GM12878 (cell line): ENCODE measurements around the gene KRTAP10-2. TPM values are rescaled to one million over a fixed set of nuclear protein-coding genes. Genes with fewer than 3 reads are reported as not detected.

Experiments
- ATAC-seq: fragments of 200-7000 bp; cut with Tn5 transposase; 3 replicates; pipeline ENCODE4 v1.9.1; 2020; ENCODE audit warnings: mild to moderate bottlenecking, moderate library complexity
- BruUV-seq: library from RNA; stranded (reverse); fragments of 400-500 nt; replicated peaks from 2 replicates; lab custom pipeline; 2021; lab: Mats Ljungman, UMichigan
- CTCF ChIA-PET: fragments of 300-600 bp; sonication (Branson Sonifier 250); formaldehyde crosslinking; extraction: SDS; loops from one replicate; lab custom pipeline; 2021; ENCODE audit warnings: inconsistent platforms; lab: Yijun Ruan, JAX
- POLR2A ChIA-PET: fragments of 350-600 bp; formaldehyde crosslinking; extraction: SDS; loops from one replicate; lab custom pipeline; 2021; ENCODE audit warnings: inconsistent platforms; lab: Charles Lee
- RAD21 ChIA-PET: fragments of 300-600 bp; sonication (Branson Sonifier 250); formaldehyde crosslinking; loops from one replicate; lab custom pipeline; 2023; ENCODE audit warnings: antibody characterized with exemption; ENCODE audit not compliant: unreplicated experiment; lab: Charles Lee
- SMC1A ChIA-PET: fragments of 300-600 bp; sonication (Branson Sonifier 250); formaldehyde crosslinking; loops from one replicate; lab custom pipeline; 2023; ENCODE audit not compliant: unreplicated experiment, uncharacterized antibody; lab: Charles Lee
- DNase-seq: peaks from one replicate; pipeline ENCODE4 v3.0.0-alpha.2; 2011; ENCODE audit warnings: low read depth, low spot score
- FAIRE-seq: peaks from 3 replicates; lab custom pipeline; 2011; peaks lifted over from hg19 to GRCh38; lab: Jason Lieb, UNC
- H2AFZ ChIP-seq: 2 replicates; pipeline ENCODE4 v1.6.0; 2011; ENCODE audit warnings: low read depth, low read length, control low read depth; ENCODE audit not compliant: control insufficient read depth
- H3K27ac ChIP-seq: 2 replicates; pipeline ENCODE4 v1.5.1; 2011; ENCODE audit warnings: control low read depth; ENCODE audit not compliant: control insufficient read depth, insufficient read depth
- H3K27me3 ChIP-seq, 2 experiments: replicated peaks in 1 of 2; 2 replicates each; pipeline versions ENCODE4 v1.6.0 to v1.6.1; 2011; ENCODE audit warnings: low read length in 1 of 2; ENCODE audit not compliant: control insufficient read depth in 2 of 2, insufficient read depth in 2 of 2
- H3K36me3 ChIP-seq, 2 experiments: 2 replicates each; pipeline ENCODE4 v1.5.1; 2011; ENCODE audit warnings: low read length in 1 of 2; ENCODE audit not compliant: control insufficient read depth in 2 of 2, insufficient read depth in 2 of 2
- H3K4me1 ChIP-seq: 2 replicates; pipeline ENCODE4 v1.6.1; 2011; ENCODE audit warnings: mild to moderate bottlenecking, low read length, moderate library complexity, mixed read lengths; ENCODE audit not compliant: control insufficient read depth, insufficient read depth
- H3K4me2 ChIP-seq: 2 replicates; pipeline ENCODE4 v1.6.0; 2011; ENCODE audit warnings: control low read depth; ENCODE audit not compliant: control insufficient read depth, insufficient read depth
- H3K4me3 ChIP-seq: fragments of 200-600 bp; sonication (generic); 2 replicates; pipeline ENCODE4 v1.5.1; 2016
- H3K79me2 ChIP-seq: 2 replicates; pipeline ENCODE4 v1.6.0; 2011; ENCODE audit warnings: low read length; ENCODE audit not compliant: control insufficient read depth, insufficient read depth
- H3K9ac ChIP-seq: 2 replicates; pipeline ENCODE4 v1.8.0; 2011; ENCODE audit warnings: low read length, control low read depth, mixed read lengths; ENCODE audit not compliant: control insufficient read depth, insufficient read depth
- H3K9me3 ChIP-seq: replicated peaks from 3 replicates; pipeline ENCODE4 v1.5.1; 2011; ENCODE audit warnings: mild to moderate bottlenecking, low read length; ENCODE audit not compliant: control insufficient read depth, insufficient read depth
- H4K20me1 ChIP-seq: 2 replicates; pipeline ENCODE4 v1.6.0; 2011; ENCODE audit not compliant: control insufficient read depth, insufficient read depth
- ATF7 ChIP-seq: fragments of 450-650 bp; IDR thresholded peaks from 2 replicates; pipeline ENCODE4 v1.6.1; 2016; ENCODE audit warnings: low read depth, mild to moderate bottlenecking
- BHLHE40 ChIP-seq, 2 experiments: fragments of 450-650 bp in 1 of 2; IDR thresholded peaks; 2 replicates each; pipeline ENCODE4 v1.6.1; 2011 to 2017; ENCODE audit warnings: low read depth in 2 of 2, borderline replicate concordance in 1 of 2, improper control_type of control experiment in 1 of 2, low read length in 1 of 2, mild to moderate bottlenecking in 1 of 2
- CREM ChIP-seq: IDR thresholded peaks from 2 replicates; pipeline ENCODE4 v1.6.1; 2014; ENCODE audit warnings: antibody characterized with exemption, low read depth
- CTCF ChIP-seq, 3 experiments: IDR thresholded peaks in 2 of 3; conservative IDR thresholded peaks in 1 of 3; 2 replicates each; pipeline ENCODE4 v1.5.1; 2011; ENCODE audit warnings: low read depth in 3 of 3, low read length in 3 of 3, mild to moderate bottlenecking in 3 of 3, control low read depth in 2 of 3, moderate library complexity in 2 of 3, inconsistent platforms in 1 of 3, mixed read lengths in 1 of 3; ENCODE audit not compliant: control insufficient read depth in 2 of 3, insufficient read depth in 1 of 3; ENCODE audit errors: extremely low read depth in 1 of 3
- IRF4 ChIP-seq: IDR thresholded peaks from 2 replicates; pipeline ENCODE4 v1.6.1; 2011; ENCODE audit warnings: low read depth, low read length
- JUND ChIP-seq: IDR thresholded peaks from 2 replicates; pipeline ENCODE4 v1.6.1; 2012; ENCODE audit warnings: low read depth, mild to moderate bottlenecking, low read length, improper control_type of control experiment, moderate library complexity
- MTA2 ChIP-seq: fragments of 450-650 bp; IDR thresholded peaks from 2 replicates; pipeline ENCODE4 v1.6.1; 2016; ENCODE audit warnings: low read depth, mild to moderate bottlenecking, moderate library complexity
- RAD21 ChIP-seq: IDR thresholded peaks from 2 replicates; pipeline ENCODE4 v1.6.1; 2011; ENCODE audit warnings: mild to moderate bottlenecking, low read depth, low read length, moderate library complexity; ENCODE audit not compliant: insufficient read depth
- RB1 ChIP-seq: fragments of 450-650 bp; formaldehyde crosslinking; IDR thresholded peaks from 2 replicates; pipeline ENCODE4 v1.6.1; 2017; ENCODE audit warnings: mild to moderate bottlenecking, borderline replicate concordance
- SMAD5 ChIP-seq: IDR thresholded peaks from 2 replicates; pipeline ENCODE4 v1.6.1; 2016; ENCODE audit warnings: antibody characterized with exemption, low read depth
- SMARCA5 ChIP-seq: fragments of 450-650 bp; IDR thresholded peaks from 2 replicates; pipeline ENCODE4 v1.6.1; 2017; ENCODE audit warnings: mild to moderate bottlenecking
- SRF ChIP-seq, 2 experiments: IDR thresholded peaks; 2 replicates each; pipeline ENCODE4 v1.6.1; 2011; ENCODE audit warnings: low read depth in 2 of 2, low read length in 2 of 2, mild to moderate bottlenecking in 1 of 2, moderate library complexity in 1 of 2
- WGBS: methylation state at CpG from one replicate; pipeline ENCODE4 v1.1.6; 2016; ENCODE audit warnings: low lambda C conversion rate; ENCODE audit not compliant: insufficient replicate concordance, insufficient coverage; ENCODE audit errors: missing lambda C conversion rate; 5-methylcytosine and 5-hydroxymethylcytosine counted together
- in situ Hi-C: fragments of 300-500 bp; cut with MboI; formaldehyde crosslinking; loops from 9 replicates; pipeline ENCODE4 v1.14.3; 2018; ENCODE audit warnings: mixed read lengths
- intact Hi-C: fragments of 100-400 bp; cut with micrococcal nuclease; formaldehyde crosslinking; loops from one replicate; pipeline ENCODE4 v1.14.2; 2022; ENCODE audit not compliant: unreplicated experiment
- polyA plus RNA-seq, 11 experiments: library from polyadenylated mRNA; depleted of rRNA in 4 of 11; unstranded in 6 of 11; stranded (reverse) in 5 of 11; fragments of >200 nt; fragmentation: Nextera tagmentation in 4 of 11; fragmentation: Illumina TruSeq in 1 of 11; extraction: Ambion mirVana in 4 of 11; extraction: Trizol in 1 of 11; gene quantifications; 1 replicate in 1 of 11; 2 replicates in 10 of 11; pipeline versions ENCODE4 v1.2.1 to v1.2.3, GENCODE V29; 2011 to 2016; ENCODE audit warnings: inconsistent platforms in 2 of 11, missing spikeins in 2 of 11, low read depth in 1 of 11
- total RNA-seq, 4 experiments: library from RNA; depleted of rRNA in 3 of 4; stranded (reverse); fragments of >200 nt in 3 of 4; fragmentation: Illumina TruSeq in 1 of 4; extraction: Trizol in 1 of 4; gene quantifications; 2 replicates each; pipeline versions ENCODE4 v1.2.1 to v1.2.3, GENCODE V29; 2013 to 2021

KRTAP10-2 gene
- total and polyA plus RNA-seq, 10 of the 15 experiments (the other 5 are each of a cell fraction or from before 2014, with no cell fraction given), result not detected

- no peak for TF ChIP-seq MTA2
- TF ChIP-seq BHLHE40 (IDR thresholded peaks at IDR 0.05; ENCODE audit: borderline replicate concordance in 1 of 2, low read depth in 2 of 2, low read length in 1 of 2), result 0 out of 4 replicates have a peak, but pooled peaks of 1 of the 2 experiments have one; percentile 20
- FAIRE-seq, result no peak
- ChIA-PET RAD21 (interaction anchor here (1.2 to 1.6 kb wide), 3 partner anchors 230 to 416 kb away, joined by 6 to 17 read pairs (median 9); no protein-coding TSS in a partner anchor), SMC1A (interaction anchor here (1.3 to 2.6 kb wide), 4 partner anchors 231 to 616 kb away, joined by 3 to 12 read pairs (median 8); no protein-coding TSS in a partner anchor), CTCF (interaction anchor here (0.7 to 3.1 kb wide), 13 partner anchors 8 to 890 kb away, joined by 3 to 37 read pairs (median 3); partner anchors contain the start of gene UBE2G2), POLR2A (interaction anchor here (0.5 kb wide), 1 partner anchor 439 kb away, joined by 3 read pairs; no protein-coding TSS in a partner anchor)
- H3K4me3 ChIP-seq, result no peak overlapping the region
- H3K27me3 ChIP-seq, result no peaks in the 10 kb centered on the region; a peak in 1 of 4 replicates
- H3K36me3 ChIP-seq, result no peaks in the 10 kb centered on the region
- BruUV-seq, result no TSS peak
- no peaks in the 10 kb centered on the region for H3K9me3 ChIP-seq
- intact Hi-C loops (no loop called here), in situ Hi-C loops (no loop called here)
- H3K79me2 ChIP-seq, result no peaks in the 10 kb centered on the region
- H3K4me1 ChIP-seq, result no peaks in the 10 kb centered on the region
- 38% methylated on average over 11 of the region's 11 CpGs for WGBS
- H3K27ac ChIP-seq, result no peak overlapping the region
- no peak overlapping the region for H2AFZ ChIP-seq
- no peak overlapping the region for H3K9ac ChIP-seq
- H3K4me2 ChIP-seq, result no peak overlapping the region
- no peak for ATAC-seq
- H4K20me1 ChIP-seq, result no peaks in the 10 kb centered on the region
- DNase-seq, result no peak
Observed at GRCh38 chr21:44511219-44511937, 39.9 kb downstream of the KRTAP10-2 start.

- intact Hi-C loops (loop anchor here (1.0 kb wide), 1 partner anchor 283 kb away; no protein-coding TSS in a partner anchor), in situ Hi-C loops (no loop called here)
- BruUV-seq, result no TSS peak
- H3K36me3 ChIP-seq, result no peaks in the 10 kb centered on the region
- FAIRE-seq (no peak), ATAC-seq (peak; percentile 95), DNase-seq (no peak)
- no peak overlapping the region for H2AFZ ChIP-seq
- H3K79me2 ChIP-seq, result no peaks in the 10 kb centered on the region
- H3K4me2 ChIP-seq, result peak overlapping the region; percentile 79
- H3K4me3 ChIP-seq, result no peak overlapping the region
- no peaks in the 10 kb centered on the region for H4K20me1 ChIP-seq
- H3K27ac ChIP-seq, result no peak overlapping the region
- ChIA-PET CTCF (interaction anchor here (0.7 to 3.1 kb wide), 14 partner anchors 9 to 890 kb away, joined by 3 to 37 read pairs (median 4); partner anchors contain the start of gene UBE2G2), POLR2A (interaction anchor here (0.5 kb wide), 1 partner anchor 440 kb away, joined by 3 read pairs; no protein-coding TSS in a partner anchor), RAD21 (interaction anchor here (1.2 to 1.6 kb wide), 3 partner anchors 231 to 417 kb away, joined by 6 to 17 read pairs (median 9); no protein-coding TSS in a partner anchor), SMC1A (interaction anchor here (1.3 to 2.6 kb wide), 4 partner anchors 232 to 617 kb away, joined by 3 to 12 read pairs (median 8); no protein-coding TSS in a partner anchor)
- no peak overlapping the region for H3K9ac ChIP-seq
- H3K4me1 ChIP-seq, result no peaks in the 10 kb centered on the region
- H3K9me3 ChIP-seq, result no peaks in the 10 kb centered on the region
- no peaks in the 10 kb centered on the region; a peak in 1 of 4 replicates for H3K27me3 ChIP-seq
- WGBS, result 2% methylated on average over 36 of the region's 36 CpGs
- no peak for TF ChIP-seq SMARCA5
- TF ChIP-seq RAD21, result peak; percentile 91
- no peak for TF ChIP-seq IRF4
- TF ChIP-seq RB1, result no peak
- no peak for TF ChIP-seq SRF (IDR thresholded peaks at IDR 0.05; ENCODE audit: low read depth in 2 of 2, low read length in 2 of 2)
- no peak for TF ChIP-seq MTA2
- no peak for TF ChIP-seq SMAD5
- TF ChIP-seq CTCF (IDR thresholded peaks at IDR 0.05 in 2 of 3, conservative IDR thresholded peaks at IDR 0.05 in 1 of 3; ENCODE audit: control insufficient read depth in 2 of 3, extremely low read depth in 1 of 3, insufficient read depth in 1 of 3, low read depth in 3 of 3, low read length in 3 of 3), result peak; percentile 72 to 87 (median 82)
- no peak for TF ChIP-seq ATF7
- TF ChIP-seq JUND, result no peak
- 0 out of 2 replicates have a peak, but pooled peaks have one; percentile 19 for TF ChIP-seq CREM
Observed at GRCh38 chr21:44510508-44511218, 40.6 kb downstream of the KRTAP10-2 start.
